Gastroesophageal sphincter (tissue), 4 donors: ENCODE data around the gene MICAL3. TPM values are rescaled to one million over a fixed set of nuclear protein-coding genes. Genes with fewer than 3 reads are reported as not detected.

Source experiments
- ATAC-seq: fragments of 150-250 bp; one replicate; pipeline ENCODE4 v1.9.1; 2016; ENCODE audit warnings: mild to moderate bottlenecking, moderate library complexity
- H3K27ac ChIP-seq, 4 donors: fragments of 200-600 bp; sonication (generic) in 3 of 4; 1 replicate in 3 of 4; 2 replicates in 1 of 4; pipeline ENCODE4 v1.5.1; 2016 to 2019
- H3K27me3 ChIP-seq: fragments of 200-600 bp; sonication (generic); one replicate; pipeline ENCODE4 v1.5.1; 2019
- H3K36me3 ChIP-seq, 2 donors: fragments of 200-600 bp; sonication (generic); one replicate each; pipeline ENCODE4 v1.5.1; 2019; ENCODE audit warnings: control low read depth in 1 of 2
- H3K4me1 ChIP-seq, 3 donors: fragments of 200-600 bp; sonication (generic); 1 replicate in 2 of 3; 2 replicates in 1 of 3; pipeline ENCODE4 v1.5.1; 2016 to 2019; ENCODE audit warnings: control low read depth in 2 of 3
- H3K4me3 ChIP-seq, 2 donors: fragments of 200-600 bp; sonication (generic); one replicate each; pipeline ENCODE4 v1.5.1; 2019; ENCODE audit warnings: mild to moderate bottlenecking in 1 of 2, moderate library complexity in 1 of 2
- H3K9me3 ChIP-seq, 3 donors: fragments of 200-600 bp; sonication (generic); one replicate each; pipeline ENCODE4 v1.5.1; 2017 to 2019; ENCODE audit warnings: control low read depth in 2 of 3
- CTCF ChIP-seq, 4 experiments: fragments of 200-600 bp in 2 of 4; fragments of 450-650 bp in 2 of 4; sonication (generic) in 1 of 4; IDR thresholded peaks; one replicate each; pipeline ENCODE4 v1.5.1; 2017 to 2019; ENCODE audit warnings: antibody characterized with exemption in 4 of 4, mild to moderate bottlenecking in 2 of 4, moderate library complexity in 2 of 4
- EP300 ChIP-seq: sonication (generic); formaldehyde crosslinking; IDR thresholded peaks from one replicate; pipeline ENCODE4 v1.6.1; 2017; ENCODE audit warnings: antibody characterized with exemption, mild to moderate bottlenecking
- POLR2A ChIP-seq, 2 donors: fragments of 450-650 bp; IDR thresholded peaks; one replicate each; pipeline ENCODE4 v1.6.1; 2017; ENCODE audit warnings: antibody characterized with exemption in 2 of 2, mild to moderate bottlenecking in 2 of 2, moderate library complexity in 1 of 2
- POLR2AphosphoS5 ChIP-seq: sonication (generic); formaldehyde crosslinking; IDR thresholded peaks from one replicate; pipeline ENCODE4 v1.6.1; 2017; ENCODE audit warnings: antibody characterized with exemption
- WGBS, 2 donors: methylation state at CpG; one replicate each; pipeline ENCODE4 v1.1.5; 2018; ENCODE audit warnings: low coverage in 1 of 2; 5-methylcytosine and 5-hydroxymethylcytosine counted together
- total RNA-seq, 4 donors: library from RNA; depleted of rRNA; stranded (reverse); fragments of >200 nt; gene quantifications; one replicate each; pipeline ENCODE4 v1.1.0, GENCODE V29; 2016

The MICAL3 gene
- total RNA-seq, 4 donors from 2014 or later = 37.3 to 120 (median 51.5) TPM

- Histone ChIP-seq H3K27me3 (no peaks in the 10 kb centered on the region), H3K9me3 (no peaks in the 10 kb centered on the region), H3K27ac (peak overlapping the region in 3 of 4 donors; percentile 59 to 66 (median 65)), H3K36me3 (peaks cover 0 to 81% of the 10 kb centered on the region in 2 donors), H3K4me3 (no peak overlapping the region), H3K4me1 (peaks cover 0 to 39% (median 11%) of the 10 kb centered on the region in 3 donors)
- TF ChIP-seq POLR2A (IDR thresholded peaks at IDR 0.05) (no peak), CTCF (IDR thresholded peaks at IDR 0.05) (no peak)
- no peak for ATAC-seq
- WGBS, 2 donors = 70% methylated on average over 2 of the region's 10 CpGs; no CpG with 5 or more reads in 1 of the 2 donors
These were observed 155.6 kb downstream of the MICAL3 start for GRCh38 chr22:17868771-17869170.

GRCh38 chr22:17867160-17867785, 157.1 kb downstream of the MICAL3 start:
- TF ChIP-seq POLR2AphosphoS5 = peak; percentile 39
- TF ChIP-seq EP300 = no peak
- TF ChIP-seq POLR2A (IDR thresholded peaks at IDR 0.05) = no peak
- peak in 2 of 4 experiments; percentile 20 to 41 for TF ChIP-seq CTCF (IDR thresholded peaks at IDR 0.05)
- Histone ChIP-seq H3K36me3 (peaks cover 0 to 81% of the 10 kb centered on the region in 2 donors), H3K27ac (peak overlapping the region in 3 of 4 donors; percentile 50 to 67 (median 66)), H3K4me1 (peaks cover 0 to 39% (median 11%) of the 10 kb centered on the region in 3 donors), H3K9me3 (no peaks in the 10 kb centered on the region), H3K27me3 (no peaks in the 10 kb centered on the region), H3K4me3 (no peak overlapping the region)
- peak; percentile 43 for ATAC-seq
- WGBS, 2 donors = 19 to 55% methylated on average over 4 to 5 of the region's 9 CpGs

DNA sequence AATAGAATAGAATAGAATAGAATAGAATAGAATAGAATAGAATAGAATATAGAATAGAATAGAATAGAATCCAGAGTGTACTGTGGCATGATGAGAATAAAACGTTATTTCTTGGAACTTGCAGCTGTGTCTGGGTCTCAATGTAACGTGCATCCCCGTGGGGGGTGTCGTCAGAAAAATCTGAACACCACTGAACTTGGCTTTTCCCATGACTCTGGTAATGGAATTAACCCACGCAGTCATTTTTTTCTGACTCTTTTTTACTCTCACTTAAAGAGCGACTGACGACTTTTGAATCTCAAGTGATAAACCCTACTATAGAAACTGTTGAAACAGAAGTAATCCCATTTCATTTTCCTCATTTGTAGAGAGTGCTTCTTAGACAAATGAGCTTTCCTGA, 157.7 kb downstream of the MICAL3 start:
- TF ChIP-seq EP300 = no peak
- no peak for TF ChIP-seq POLR2A (IDR thresholded peaks at IDR 0.05)
- no peak for TF ChIP-seq CTCF (IDR thresholded peaks at IDR 0.05)
- TF ChIP-seq POLR2AphosphoS5 = no peak
- Histone ChIP-seq H3K4me3 (no peak overlapping the region), H3K36me3 (peaks cover 0 to 81% of the 10 kb centered on the region in 2 donors), H3K27me3 (no peaks in the 10 kb centered on the region), H3K27ac (peak overlapping the region in 3 of 4 donors; percentile 50 to 67 (median 66)), H3K4me1 (peaks cover 0 to 39% (median 11%) of the 10 kb centered on the region in 3 donors), H3K9me3 (no peaks in the 10 kb centered on the region)
- WGBS, 2 donors = 88% methylated on average over 7 of the region's 7 CpGs
- no peak for ATAC-seq

DNA sequence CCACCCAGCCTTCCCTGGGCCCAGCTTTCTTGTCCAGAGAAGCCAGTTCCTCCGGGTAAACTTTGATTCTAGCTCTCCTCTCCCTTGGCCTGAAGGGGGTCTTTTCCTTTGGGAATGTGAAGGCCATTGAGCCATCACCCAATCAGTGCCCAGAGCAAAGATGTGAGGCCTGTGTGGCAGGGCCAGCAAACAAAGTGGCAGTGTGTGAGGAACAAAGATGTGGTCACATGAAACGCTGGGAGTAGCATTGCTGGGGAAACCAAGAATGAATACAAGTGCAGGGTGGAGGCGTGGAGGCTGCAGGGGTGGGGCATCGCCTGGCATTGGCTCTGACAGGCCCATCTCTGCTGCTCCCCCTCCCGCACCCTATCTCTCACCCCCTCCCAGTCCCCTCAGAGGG, 158.2 kb downstream of the MICAL3 start:
- no peaks in the 10 kb centered on the region for H3K27me3 ChIP-seq
- peak overlapping the region in 1 of 2 donors; percentile 25 for H3K4me3 ChIP-seq
- 78% methylated on average over 3 of the region's 5 CpGs; no CpG with 5 or more reads in 1 of the 2 donors for WGBS, 2 donors
- H3K27ac ChIP-seq = peak overlapping the region in 3 of 4 donors; percentile 62 to 67 (median 66)
- peaks cover 0 to 81% of the 10 kb centered on the region in 2 donors for H3K36me3 ChIP-seq
- no peak for TF ChIP-seq EP300
- TF ChIP-seq POLR2A (IDR thresholded peaks at IDR 0.05) = no peak
- TF ChIP-seq POLR2AphosphoS5 = no peak
- ATAC-seq = peak; percentile 20
- H3K9me3 ChIP-seq = no peaks in the 10 kb centered on the region
- H3K4me1 ChIP-seq = peaks cover 0 to 39% (median 11%) of the 10 kb centered on the region in 3 donors

GRCh38 chr22:17865183-17866055, 158.9 kb downstream of the MICAL3 start:
- WGBS, 2 donors = 82 to 100% methylated on average over 5 to 6 of the region's 23 CpGs
- Histone ChIP-seq H3K4me1 (peaks cover 0 to 43% (median 11%) of the 10 kb centered on the region in 3 donors), H3K9me3 (no peaks in the 10 kb centered on the region), H3K27me3 (no peaks in the 10 kb centered on the region), H3K27ac (peak overlapping the region in 3 of 4 donors; percentile 62 to 67 (median 66)), H3K36me3 (peaks cover 0 to 76% of the 10 kb centered on the region in 2 donors), H3K4me3 (peak overlapping the region in 1 of 2 donors; percentile 25)
- TF ChIP-seq CTCF (IDR thresholded peaks at IDR 0.05) = no peak
- TF ChIP-seq EP300 = no peak
- no peak for TF ChIP-seq POLR2AphosphoS5
- no peak for TF ChIP-seq POLR2A (IDR thresholded peaks at IDR 0.05)
- no peak for ATAC-seq
